Gastrocnemius medialis (tissue), 4 donors: ENCODE results near the gene GFER. TPM values are rescaled to one million over a fixed set of nuclear protein-coding genes. Genes with fewer than 3 reads are reported as not detected.
"Not testable (repeated sequence)": the region's sequence is repeated elsewhere in the genome, so short reads cannot be mapped to it uniquely, and the experiment has no call there.

Experiments used
- ATAC-seq, 2 donors: fragments of 150-250 bp; one replicate each; pipeline ENCODE4 v1.9.1; 2016
- DNase-seq, 2 donors: peaks; one replicate each; pipeline ENCODE4 v3.0.0-alpha.2; 2019
- H3K27ac ChIP-seq, 4 donors: fragments of 200-600 bp; sonication (generic); 1 replicate in 1 of 4; 2 replicates in 3 of 4; pipeline ENCODE4 v1.5.1; 2016 to 2018; ENCODE audit warnings: mild to moderate bottlenecking in 2 of 4, moderate library complexity in 1 of 4
- H3K27me3 ChIP-seq, 3 donors: fragments of 200-600 bp; sonication (generic) in 2 of 3; 1 replicate in 1 of 3; 2 replicates in 2 of 3; pipeline versions ENCODE4 v1.5.1 to v1.6.0; 2016 to 2019; ENCODE audit warnings: mild to moderate bottlenecking in 1 of 3, moderate library complexity in 1 of 3
- H3K36me3 ChIP-seq, 2 donors: fragments of 200-600 bp; sonication (generic) in 1 of 2; one replicate each; pipeline ENCODE4 v1.5.1; 2017 to 2018
- H3K4me1 ChIP-seq, 2 donors: fragments of 200-600 bp; sonication (generic) in 1 of 2; one replicate each; pipeline ENCODE4 v1.5.1; 2016 to 2017; ENCODE audit warnings: mild to moderate bottlenecking in 2 of 2
- H3K4me3 ChIP-seq, 4 donors: fragments of 200-600 bp; sonication (generic) in 3 of 4; 1 replicate in 1 of 4; 2 replicates in 3 of 4; pipeline ENCODE4 v1.5.1; 2016 to 2019; ENCODE audit warnings: mild to moderate bottlenecking in 2 of 4
- H3K9me3 ChIP-seq, 3 donors: fragments of 200-600 bp; sonication (generic) in 2 of 3; 1 replicate in 1 of 3; 2 replicates in 2 of 3; pipeline ENCODE4 v1.5.1; 2016 to 2019
- CTCF ChIP-seq, 5 experiments: fragments of 450-650 bp in 3 of 5; fragments of 200-600 bp in 2 of 5; sonication (generic) in 2 of 5; IDR thresholded peaks in 4 of 5; conservative IDR thresholded peaks in 1 of 5; 1 replicate in 4 of 5; 2 replicates in 1 of 5; pipeline ENCODE4 v1.5.1; 2016 to 2019; ENCODE audit warnings: antibody characterized with exemption in 5 of 5, mild to moderate bottlenecking in 3 of 5, moderate library complexity in 3 of 5
- POLR2A ChIP-seq, 2 donors: fragments of 450-650 bp; IDR thresholded peaks; one replicate each; pipeline ENCODE4 v1.6.1; 2017; ENCODE audit warnings: antibody characterized with exemption in 2 of 2, mild to moderate bottlenecking in 2 of 2, moderate library complexity in 2 of 2
- in situ Hi-C, 4 donors: fragments of 200-750 bp; cut with MboI; loops; one replicate each; pipeline versions ENCODE4 v1.15.0 to v1.8.0; 2017; ENCODE audit warnings: low sequenced_read_pairs in 4 of 4
- intact Hi-C: fragments of 100-400 bp; cut with DNase I; formaldehyde crosslinking; loops from one replicate; pipeline ENCODE4 v1.15.1; 2023; ENCODE audit warnings: low total_unique reads
- total RNA-seq, 4 donors: library from RNA; depleted of rRNA; stranded (reverse); fragments of >200 nt; gene quantifications; one replicate each; pipeline versions ENCODE4 v1.1.0 to v1.2.3, GENCODE V29; 2016

Gene GFER
- total RNA-seq, 4 donors from 2014 or later = 16.3 to 27.0 (median 20.1) TPM

DNA sequence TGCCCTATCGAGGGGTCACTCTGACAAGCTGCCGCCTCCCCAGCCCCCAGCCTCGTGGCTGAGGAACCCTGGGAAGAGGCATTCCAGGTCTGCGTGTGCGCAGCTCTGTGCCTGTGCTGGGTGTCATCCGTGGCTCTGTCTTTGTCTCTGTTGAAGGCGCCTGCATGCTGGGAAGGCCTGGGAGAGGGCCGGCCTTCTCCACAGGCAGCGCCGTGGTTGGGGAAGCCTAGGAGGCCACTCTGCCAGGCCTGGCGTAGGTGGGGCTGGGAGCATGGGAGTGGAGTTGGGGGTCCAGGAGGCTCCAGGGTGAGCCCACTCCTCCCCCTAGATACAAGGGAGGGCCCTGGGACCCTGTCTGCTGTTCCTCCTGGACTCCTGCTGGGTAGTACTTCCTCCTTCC, 46.0 kb downstream of the GFER start:
- in situ Hi-C loops = no loop called here
- ATAC-seq (no peak), DNase-seq (no peak)
- Histone ChIP-seq H3K27me3 (no peaks in the 10 kb centered on the region), H3K4me1 (peaks cover 0 to 22% of the 10 kb centered on the region in 2 donors), H3K4me3 (peak overlapping the region; percentile 17 to 62 (median 32)), H3K27ac (peak overlapping the region; percentile 76 to 85 (median 78)), H3K36me3 (no peaks in the 10 kb centered on the region), H3K9me3 (no peaks in the 10 kb centered on the region)
- intact Hi-C loops = no loop called here
- TF ChIP-seq CTCF (IDR thresholded peaks at IDR 0.05 in 4 of 5, conservative IDR thresholded peaks at IDR 0.05 in 1 of 5) (no peak), POLR2A (IDR thresholded peaks at IDR 0.05) (no peak)

- peak overlapping the region; percentile 76 to 85 (median 78) for H3K27ac ChIP-seq
- intact Hi-C loops = no loop called here
- in situ Hi-C loops = no loop called here
- H3K9me3 ChIP-seq = no peaks in the 10 kb centered on the region
- H3K36me3 ChIP-seq = no peaks in the 10 kb centered on the region
- ATAC-seq (peak; percentile 22 to 23), DNase-seq (no peak)
- H3K4me3 ChIP-seq = peak overlapping the region in 3 of 4 donors; percentile 6 to 62 (median 17)
- peaks cover 0 to 29% of the 10 kb centered on the region in 2 donors for H3K4me1 ChIP-seq
- TF ChIP-seq CTCF (IDR thresholded peaks at IDR 0.05 in 4 of 5, conservative IDR thresholded peaks at IDR 0.05 in 1 of 5) = no peak
- TF ChIP-seq POLR2A (IDR thresholded peaks at IDR 0.05) = no peak
- H3K27me3 ChIP-seq = no peaks in the 10 kb centered on the region
These were observed 47.1 kb downstream of the GFER start for GRCh38 chr16:2031081-2031577.

DNA sequence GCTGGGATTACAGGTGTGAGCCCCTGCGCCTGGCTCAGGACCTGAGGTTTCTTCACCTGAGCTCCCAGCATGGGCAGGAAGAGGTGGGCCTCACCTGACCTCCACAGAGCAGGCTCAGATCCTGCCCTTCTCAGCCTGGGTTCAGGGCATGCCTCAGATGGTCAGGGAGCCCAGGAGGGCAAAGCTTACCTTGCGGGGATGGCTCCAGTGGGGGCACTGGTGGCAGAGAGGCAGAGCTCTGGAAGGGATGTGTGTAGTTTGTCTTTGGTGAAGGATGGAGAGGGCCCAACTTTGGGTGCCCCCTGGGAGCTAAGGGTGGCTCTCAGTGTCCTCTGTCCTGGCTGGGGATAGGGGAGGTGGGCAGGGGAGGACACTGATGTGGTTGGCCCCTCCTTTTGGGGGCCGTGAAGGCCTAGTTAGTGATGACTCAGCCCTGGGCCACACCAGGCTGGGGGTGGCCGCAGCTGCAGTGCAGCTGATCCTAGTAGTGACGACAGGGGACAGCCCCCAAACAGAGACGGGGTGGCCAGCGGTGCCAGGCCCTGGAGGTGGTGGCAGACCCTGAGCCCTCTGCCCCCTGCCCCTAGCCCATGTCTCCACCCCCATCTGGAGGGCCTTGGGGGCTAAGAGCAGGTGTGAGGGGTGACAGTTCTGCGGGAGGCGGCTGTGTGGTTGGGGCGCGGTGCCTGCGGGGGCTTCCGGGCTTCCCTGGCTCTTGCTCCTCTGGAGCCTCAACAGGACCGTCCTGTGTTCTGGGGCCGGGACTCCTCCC, 48.5 kb downstream of the GFER start:
- Histone ChIP-seq H3K36me3 (no peaks in the 10 kb centered on the region), H3K9me3 (no peaks in the 10 kb centered on the region), H3K4me1 (peaks cover 0 to 27% of the 10 kb centered on the region in 2 donors), H3K4me3 (peak overlapping the region; percentile 31 to 62 (median 52)), H3K27me3 (no peaks in the 10 kb centered on the region), H3K27ac (peak overlapping the region; percentile 76 to 85 (median 78))
- TF ChIP-seq POLR2A (IDR thresholded peaks at IDR 0.05) (no peak), CTCF (IDR thresholded peaks at IDR 0.05 in 4 of 5, conservative IDR thresholded peaks at IDR 0.05 in 1 of 5) (no peak)
- DNase-seq (no peak), ATAC-seq (peak in 1 of 2 donors; percentile 20)
- in situ Hi-C loops = no loop called here
- intact Hi-C loops = no loop called here

- H3K4me3 ChIP-seq = peak overlapping the region; percentile 48 to 62 (median 54)
- no peaks in the 10 kb centered on the region for H3K27me3 ChIP-seq
- ATAC-seq (peak; percentile 31 to 35), DNase-seq (no peak)
- peaks cover 4 to 28% of the 10 kb centered on the region in 2 donors for H3K4me1 ChIP-seq
- H3K9me3 ChIP-seq = no peaks in the 10 kb centered on the region
- peak overlapping the region; percentile 76 to 85 (median 78) for H3K27ac ChIP-seq
- in situ Hi-C loops (no loop called here), intact Hi-C loops (no loop called here)
- H3K36me3 ChIP-seq = no peaks in the 10 kb centered on the region
- no peak for TF ChIP-seq POLR2A (IDR thresholded peaks at IDR 0.05)
- TF ChIP-seq CTCF (IDR thresholded peaks at IDR 0.05 in 4 of 5, conservative IDR thresholded peaks at IDR 0.05 in 1 of 5) = no peak
These were observed 49.3 kb downstream of the GFER start for GRCh38 chr16:2033057-2033908.

GRCh38 chr16:2033909-2034695, 50.1 kb downstream of the GFER start:
- in situ Hi-C loops, intact Hi-C loops, H3K9me3 ChIP-seq, H3K27me3 ChIP-seq, ATAC-seq, H3K36me3 ChIP-seq, DNase-seq: not testable (repeated sequence)
- Histone ChIP-seq H3K4me3 (peak overlapping the region; percentile 48 to 62 (median 54)), H3K27ac (peak overlapping the region; percentile 76 to 85 (median 79)), H3K4me1 (peaks cover 4 to 35% of the 10 kb centered on the region in 2 donors)
